GM18858 (cell line): Measurements from ENCODE around the gene ZNF530.
A peak's percentile ranks its signal among the peaks of the same experiment; 100 is the strongest.

Experiments used
- ATAC-seq: cut with Tn5 transposase; IDR thresholded peaks from one replicate; pipeline ENCODE4 v1.9.1; 2021; ENCODE audit not compliant: unreplicated experiment

The ZNF530 gene

GRCh38 chr19:57613941-57614743, 14.5 kb downstream of the ZNF530 start, which contains the start of gene ZNF134:
Gene ZNF134 (plus strand): TSS chr19:57614242. CDS start chr19:57619469, 5,227 bp downstream.
- ATAC-seq: peak; percentile 84

- no peak for ATAC-seq
These were observed 15.7 kb downstream of the ZNF530 start for GRCh38 chr19:57615346-57615745.

GRCh38 chr19:57620673-57621348, 21.1 kb downstream of the ZNF530 start:
- no peak for ATAC-seq

GRCh38 chr19:57623091-57623490, 23.4 kb downstream of the ZNF530 start:
- no peak for ATAC-seq

- peak; percentile 86 for ATAC-seq
These were observed 33.5 kb downstream of the ZNF530 start, which contains the start of gene ZNF211 for GRCh38 chr19:57632987-57633831. Gene ZNF211 (plus strand): TSS chr19:57633168. CDS start chr19:57633347, 179 bp downstream.

GRCh38 chr19:57633832-57634131, 34.1 kb downstream of the ZNF530 start:
- ATAC-seq: no peak

- no peak for ATAC-seq
These were observed 37.7 kb downstream of the ZNF530 start for GRCh38 chr19:57637379-57637778.

- no peak for ATAC-seq
These were observed 42.1 kb downstream of the ZNF530 start for GRCh38 chr19:57641715-57642234.

- ATAC-seq: no peak
These were observed 42.8 kb downstream of the ZNF530 start for GRCh38 chr19:57642396-57643046.

GRCh38 chr19:57643734-57644133, 44.0 kb downstream of the ZNF530 start:
- ATAC-seq: no peak

GRCh38 chr19:57648331-57649003, 48.8 kb downstream of the ZNF530 start:
- no peak for ATAC-seq

- no peak for ATAC-seq
These were observed 51.9 kb downstream of the ZNF530 start for GRCh38 chr19:57651654-57651996.

GRCh38 chr19:57653689-57654088, 54.0 kb downstream of the ZNF530 start:
- no peak for ATAC-seq

GRCh38 chr19:57655443-57655842, 55.8 kb downstream of the ZNF530 start:
- ATAC-seq: no peak

GRCh38 chr19:57656346-57656745, 56.7 kb downstream of the ZNF530 start:
- ATAC-seq: no peak
